Measurements from ENCODE around the gene ADAMTS18. TPM values are rescaled to one million over a fixed set of nuclear protein-coding genes. Genes with fewer than 3 reads are reported as not detected.
A peak's percentile ranks its signal among the peaks of the same experiment; 100 is the strongest.

ADAMTS18 gene
- total and polyA plus RNA-seq, 2 experiments from 2014 or later, result 2.7 to 5.5 TPM

- Histone ChIP-seq H3K79me2 (no peaks in the 10 kb centered on the region), H3K4me1 (ENCODE audit: insufficient read depth) (peaks cover 17% of the 10 kb centered on the region), H3K9me3 (ENCODE audit: low read depth) (no peaks in the 10 kb centered on the region), H3K9me2 (replicated peaks; ENCODE audit: insufficient read depth) (no peaks in the 10 kb centered on the region), H3K4me3 (no peak overlapping the region), H4K20me1 (ENCODE audit: insufficient read depth, poor library complexity, severe bottlenecking) (no peaks in the 10 kb centered on the region), H3K27ac (no peak overlapping the region), H3K27me3 (no peaks in the 10 kb centered on the region), H3K4me2 (no peak overlapping the region), H2AFZ (no peak overlapping the region), H3K36me3 (replicated peaks; ENCODE audit: insufficient read depth, low read depth) (no peaks in the 10 kb centered on the region)
- 21% methylated on average over 2 of the region's 2 CpGs for WGBS (ENCODE audit: low lambda C conversion rate, missing lambda C conversion rate)
- TF ChIP-seq, protein P1, sequence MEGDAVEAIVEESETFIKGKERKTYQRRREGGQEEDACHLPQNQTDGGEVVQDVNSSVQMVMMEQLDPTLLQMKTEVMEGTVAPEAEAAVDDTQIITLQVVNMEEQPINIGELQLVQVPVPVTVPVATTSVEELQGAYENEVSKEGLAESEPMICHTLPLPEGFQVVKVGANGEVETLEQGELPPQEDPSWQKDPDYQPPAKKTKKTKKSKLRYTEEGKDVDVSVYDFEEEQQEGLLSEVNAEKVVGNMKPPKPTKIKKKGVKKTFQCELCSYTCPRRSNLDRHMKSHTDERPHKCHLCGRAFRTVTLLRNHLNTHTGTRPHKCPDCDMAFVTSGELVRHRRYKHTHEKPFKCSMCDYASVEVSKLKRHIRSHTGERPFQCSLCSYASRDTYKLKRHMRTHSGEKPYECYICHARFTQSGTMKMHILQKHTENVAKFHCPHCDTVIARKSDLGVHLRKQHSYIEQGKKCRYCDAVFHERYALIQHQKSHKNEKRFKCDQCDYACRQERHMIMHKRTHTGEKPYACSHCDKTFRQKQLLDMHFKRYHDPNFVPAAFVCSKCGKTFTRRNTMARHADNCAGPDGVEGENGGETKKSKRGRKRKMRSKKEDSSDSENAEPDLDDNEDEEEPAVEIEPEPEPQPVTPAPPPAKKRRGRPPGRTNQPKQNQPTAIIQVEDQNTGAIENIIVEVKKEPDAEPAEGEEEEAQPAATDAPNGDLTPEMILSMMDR (IDR thresholded peaks at IDR 0.05; ENCODE audit: poor library complexity), result no peak
- TF ChIP-seq EZH2phosphoT487 (IDR thresholded peaks at IDR 0.05; ENCODE audit: low read depth, severe bottlenecking, unreplicated experiment), result peak; percentile 93
- DNase-seq (ENCODE audit: low spot score), result peak; percentile 18
These were observed 130.0 kb downstream of the ADAMTS18 start for GRCh38 chr16:77304877-77305276.

- no peak for DNase-seq (ENCODE audit: low spot score)
- H3K27me3 ChIP-seq, result no peaks in the 10 kb centered on the region
These were observed 130.7 kb downstream of the ADAMTS18 start for GRCh38 chr16:77304134-77304533.

DNA sequence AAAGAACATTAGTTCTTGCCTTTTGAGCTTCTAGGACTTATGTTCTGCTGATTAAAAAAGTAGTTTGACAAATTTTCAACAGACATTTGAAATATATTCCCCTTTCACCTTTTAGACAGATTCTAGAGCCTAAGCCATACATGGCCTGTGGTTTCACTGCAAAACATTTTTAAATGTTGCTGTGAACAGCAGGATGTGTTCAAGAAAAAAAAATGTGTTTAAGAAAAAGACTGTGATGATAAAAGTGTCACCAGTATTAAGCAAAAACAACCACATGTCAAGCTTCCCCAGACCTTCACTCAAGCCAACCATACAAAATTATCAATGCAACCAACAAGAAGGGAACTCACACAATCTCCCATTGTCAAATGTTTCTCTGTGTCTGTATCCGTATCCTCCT, 132.2 kb downstream of the ADAMTS18 start:
- peaks cover 23% of the 10 kb centered on the region for H3K4me1 ChIP-seq (ENCODE audit: insufficient read depth)
- no peaks in the 10 kb centered on the region for H3K9me3 ChIP-seq (ENCODE audit: low read depth)
- DNase-seq (ENCODE audit: low spot score), result no peak
- H4K20me1 ChIP-seq (ENCODE audit: insufficient read depth, poor library complexity, severe bottlenecking), result no peaks in the 10 kb centered on the region
- no peaks in the 10 kb centered on the region for H3K9me2 ChIP-seq (replicated peaks; ENCODE audit: insufficient read depth)
- no peaks in the 10 kb centered on the region for H3K27me3 ChIP-seq
- no peaks in the 10 kb centered on the region for H3K36me3 ChIP-seq (replicated peaks; ENCODE audit: insufficient read depth, low read depth)
- TF ChIP-seq EZH2phosphoT487 (IDR thresholded peaks at IDR 0.05; ENCODE audit: low read depth, severe bottlenecking, unreplicated experiment), result no peak
- TF ChIP-seq, protein P1 (IDR thresholded peaks at IDR 0.05; ENCODE audit: poor library complexity), result no peak
- no peak for TF ChIP-seq EZH2 (IDR thresholded peaks at IDR 0.05; ENCODE audit: borderline replicate concordance)
- no peak overlapping the region for H2AFZ ChIP-seq
- no peak overlapping the region for H3K4me3 ChIP-seq
- H3K79me2 ChIP-seq, result no peaks in the 10 kb centered on the region
- no peak overlapping the region for H3K4me2 ChIP-seq
- whole genome bisulfite sequencing (ENCODE audit: low lambda C conversion rate, missing lambda C conversion rate), result 96% methylated on average over 1 of the region's 1 CpG
- no peak overlapping the region for H3K27ac ChIP-seq

More at GRCh38 chr16:77304134-77304533, 130.7 kb downstream of the ADAMTS18 start:
- Histone ChIP-seq H3K36me3 (replicated peaks; ENCODE audit: insufficient read depth, low read depth) (no peaks in the 10 kb centered on the region), H3K9me3 (ENCODE audit: low read depth) (no peaks in the 10 kb centered on the region), H3K4me3 (no peak overlapping the region), H2AFZ (no peak overlapping the region), H3K4me1 (ENCODE audit: insufficient read depth) (peaks cover 17% of the 10 kb centered on the region), H4K20me1 (ENCODE audit: insufficient read depth, poor library complexity, severe bottlenecking) (no peaks in the 10 kb centered on the region), H3K79me2 (no peaks in the 10 kb centered on the region), H3K4me2 (no peak overlapping the region), H3K27ac (no peak overlapping the region), H3K9me2 (replicated peaks; ENCODE audit: insufficient read depth) (no peaks in the 10 kb centered on the region)
- TF ChIP-seq EZH2phosphoT487 (IDR thresholded peaks at IDR 0.05; ENCODE audit: low read depth, severe bottlenecking, unreplicated experiment), result no peak
- TF ChIP-seq EZH2 (IDR thresholded peaks at IDR 0.05; ENCODE audit: borderline replicate concordance), result no peak
- TF ChIP-seq, protein P1 (IDR thresholded peaks at IDR 0.05; ENCODE audit: poor library complexity), result no peak
- WGBS (ENCODE audit: low lambda C conversion rate, missing lambda C conversion rate), result 100% methylated on average over 2 of the region's 2 CpGs

DNA sequence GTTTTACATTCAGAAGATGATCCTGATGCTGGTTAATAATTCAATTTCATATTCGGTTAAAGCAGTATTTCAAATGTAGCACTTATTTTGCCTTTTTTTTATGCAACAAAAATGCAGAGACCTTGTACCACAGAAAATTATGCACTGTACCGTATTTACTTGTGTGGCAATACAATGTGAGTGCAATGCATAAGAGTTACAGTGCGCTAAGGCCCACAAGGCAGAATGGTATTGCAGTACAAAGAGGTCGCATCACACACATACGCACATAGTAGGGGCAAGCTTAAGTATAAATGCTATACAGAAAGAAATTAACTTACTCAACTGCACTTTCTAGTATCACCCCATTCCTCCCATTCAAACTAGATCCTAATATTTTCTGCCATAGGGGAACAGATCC, 132.6 kb downstream of the ADAMTS18 start:
- WGBS (ENCODE audit: low lambda C conversion rate, missing lambda C conversion rate), result 95% methylated on average over 5 of the region's 5 CpGs

More for the DNA sequence above, 132.6 kb downstream of the ADAMTS18 start:
- Histone ChIP-seq H3K27ac (no peak overlapping the region), H3K79me2 (no peaks in the 10 kb centered on the region), H3K36me3 (replicated peaks; ENCODE audit: insufficient read depth, low read depth) (no peaks in the 10 kb centered on the region), H3K9me2 (replicated peaks; ENCODE audit: insufficient read depth) (no peaks in the 10 kb centered on the region), H3K9me3 (ENCODE audit: low read depth) (no peaks in the 10 kb centered on the region), H2AFZ (no peak overlapping the region), H3K4me2 (no peak overlapping the region), H4K20me1 (ENCODE audit: insufficient read depth, poor library complexity, severe bottlenecking) (no peaks in the 10 kb centered on the region), H3K4me3 (no peak overlapping the region), H3K27me3 (no peaks in the 10 kb centered on the region), H3K4me1 (ENCODE audit: insufficient read depth) (peaks cover 23% of the 10 kb centered on the region)
- TF ChIP-seq EZH2 (IDR thresholded peaks at IDR 0.05; ENCODE audit: borderline replicate concordance) (no peak), EZH2phosphoT487 (IDR thresholded peaks at IDR 0.05; ENCODE audit: low read depth, severe bottlenecking, unreplicated experiment) (no peak)
- TF ChIP-seq, protein P1 (IDR thresholded peaks at IDR 0.05; ENCODE audit: poor library complexity), result no peak
- no peak for DNase-seq (ENCODE audit: low spot score)

All from hepatocyte (in vitro differentiated cells).